Suprapubic skin (tissue), 4 donors: ENCODE data around the gene PLXNA2. TPM values are rescaled to one million over a fixed set of nuclear protein-coding genes. Genes with fewer than 3 reads are reported as not detected.

ENCODE experiments used
- DNase-seq, 2 donors: peaks; one replicate each; pipeline ENCODE4 v3.0.0-alpha.2; 2019; ENCODE audit warnings: low spot score in 2 of 2
- H3K27ac ChIP-seq: fragments of 200-600 bp; sonication (generic); one replicate; pipeline ENCODE4 v1.5.1; 2019
- H3K27me3 ChIP-seq: fragments of 200-600 bp; sonication (generic); one replicate; pipeline ENCODE4 v1.5.1; 2019
- H3K36me3 ChIP-seq: fragments of 200-600 bp; sonication (generic); one replicate; pipeline ENCODE4 v1.5.1; 2019
- H3K4me1 ChIP-seq: fragments of 200-600 bp; sonication (generic); one replicate; pipeline ENCODE4 v1.5.1; 2019
- H3K4me3 ChIP-seq: fragments of 200-600 bp; sonication (generic); one replicate; pipeline ENCODE4 v1.5.1; 2019; ENCODE audit warnings: mild to moderate bottlenecking
- H3K9me3 ChIP-seq: fragments of 200-600 bp; sonication (generic); one replicate; pipeline ENCODE4 v1.5.1; 2019
- EP300 ChIP-seq: sonication (generic); formaldehyde crosslinking; IDR thresholded peaks from one replicate; pipeline ENCODE4 v1.6.1; 2017; ENCODE audit warnings: antibody characterized with exemption
- POLR2A ChIP-seq, 2 donors: fragments of 450-650 bp; IDR thresholded peaks; one replicate each; pipeline ENCODE4 v1.6.1; 2017; ENCODE audit warnings: antibody characterized with exemption in 2 of 2, mild to moderate bottlenecking in 2 of 2, moderate library complexity in 2 of 2
- POLR2AphosphoS5 ChIP-seq, 3 donors: sonication (generic); formaldehyde crosslinking; IDR thresholded peaks; one replicate each; pipeline ENCODE4 v1.6.1; 2017; ENCODE audit warnings: antibody characterized with exemption in 3 of 3
- WGBS: methylation state at CpG from one replicate; pipeline ENCODE4 v1.1.5; 2018; 5-methylcytosine and 5-hydroxymethylcytosine counted together
- total RNA-seq, 4 donors: library from RNA; depleted of rRNA; stranded (reverse); fragments of >200 nt; gene quantifications; one replicate each; pipeline ENCODE4 v1.1.0, GENCODE V29; 2016
- TF ChIP-seq, protein P1 (sequence below), 2 donors: fragments of 200-600 bp in 1 of 2; fragments of 450-650 bp in 1 of 2; sonication (generic) in 1 of 2; IDR thresholded peaks; one replicate each; pipeline ENCODE4 v1.5.1; 2016 to 2019; ENCODE audit warnings: antibody characterized with exemption in 2 of 2, mild to moderate bottlenecking in 1 of 2, moderate library complexity in 1 of 2

The PLXNA2 gene
- total RNA-seq, 4 donors from 2014 or later: 35.3 to 53.9 (median 45.7) TPM

DNA sequence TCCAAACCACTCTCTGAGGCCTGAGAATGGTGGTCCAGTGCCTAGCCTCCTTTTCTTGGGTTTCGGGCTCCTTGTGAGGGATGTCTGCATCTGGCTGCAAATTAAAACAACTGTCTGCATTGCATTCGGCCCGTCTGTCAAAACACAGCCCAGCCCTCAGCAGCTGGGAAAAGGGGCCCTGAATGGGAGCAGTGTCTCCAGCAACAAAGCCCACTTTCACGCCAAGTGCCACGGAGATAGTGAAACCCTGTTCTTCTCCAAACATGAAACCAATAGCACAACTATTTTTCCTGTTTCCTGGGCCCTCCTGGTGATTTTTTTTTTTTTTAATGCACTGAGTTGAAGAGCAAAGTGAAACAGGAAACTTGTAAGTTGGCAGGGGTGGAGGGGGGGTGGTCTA lies 138.4 kb downstream of the PLXNA2 start:
- Histone ChIP-seq H3K9me3 (no peaks in the 10 kb centered on the region), H3K27me3 (no peaks in the 10 kb centered on the region), H3K4me1 (no peaks in the 10 kb centered on the region), H3K27ac (no peak overlapping the region), H3K36me3 (no peaks in the 10 kb centered on the region), H3K4me3 (no peak overlapping the region)
- no peak for DNase-seq
- WGBS: 91% methylated on average over 5 of the region's 5 CpGs
- TF ChIP-seq POLR2AphosphoS5 (IDR thresholded peaks at IDR 0.05): no peak
- TF ChIP-seq POLR2A (IDR thresholded peaks at IDR 0.05): no peak
- TF ChIP-seq, protein P1, sequence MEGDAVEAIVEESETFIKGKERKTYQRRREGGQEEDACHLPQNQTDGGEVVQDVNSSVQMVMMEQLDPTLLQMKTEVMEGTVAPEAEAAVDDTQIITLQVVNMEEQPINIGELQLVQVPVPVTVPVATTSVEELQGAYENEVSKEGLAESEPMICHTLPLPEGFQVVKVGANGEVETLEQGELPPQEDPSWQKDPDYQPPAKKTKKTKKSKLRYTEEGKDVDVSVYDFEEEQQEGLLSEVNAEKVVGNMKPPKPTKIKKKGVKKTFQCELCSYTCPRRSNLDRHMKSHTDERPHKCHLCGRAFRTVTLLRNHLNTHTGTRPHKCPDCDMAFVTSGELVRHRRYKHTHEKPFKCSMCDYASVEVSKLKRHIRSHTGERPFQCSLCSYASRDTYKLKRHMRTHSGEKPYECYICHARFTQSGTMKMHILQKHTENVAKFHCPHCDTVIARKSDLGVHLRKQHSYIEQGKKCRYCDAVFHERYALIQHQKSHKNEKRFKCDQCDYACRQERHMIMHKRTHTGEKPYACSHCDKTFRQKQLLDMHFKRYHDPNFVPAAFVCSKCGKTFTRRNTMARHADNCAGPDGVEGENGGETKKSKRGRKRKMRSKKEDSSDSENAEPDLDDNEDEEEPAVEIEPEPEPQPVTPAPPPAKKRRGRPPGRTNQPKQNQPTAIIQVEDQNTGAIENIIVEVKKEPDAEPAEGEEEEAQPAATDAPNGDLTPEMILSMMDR (IDR thresholded peaks at IDR 0.05): no peak
- no peak for TF ChIP-seq EP300

DNA sequence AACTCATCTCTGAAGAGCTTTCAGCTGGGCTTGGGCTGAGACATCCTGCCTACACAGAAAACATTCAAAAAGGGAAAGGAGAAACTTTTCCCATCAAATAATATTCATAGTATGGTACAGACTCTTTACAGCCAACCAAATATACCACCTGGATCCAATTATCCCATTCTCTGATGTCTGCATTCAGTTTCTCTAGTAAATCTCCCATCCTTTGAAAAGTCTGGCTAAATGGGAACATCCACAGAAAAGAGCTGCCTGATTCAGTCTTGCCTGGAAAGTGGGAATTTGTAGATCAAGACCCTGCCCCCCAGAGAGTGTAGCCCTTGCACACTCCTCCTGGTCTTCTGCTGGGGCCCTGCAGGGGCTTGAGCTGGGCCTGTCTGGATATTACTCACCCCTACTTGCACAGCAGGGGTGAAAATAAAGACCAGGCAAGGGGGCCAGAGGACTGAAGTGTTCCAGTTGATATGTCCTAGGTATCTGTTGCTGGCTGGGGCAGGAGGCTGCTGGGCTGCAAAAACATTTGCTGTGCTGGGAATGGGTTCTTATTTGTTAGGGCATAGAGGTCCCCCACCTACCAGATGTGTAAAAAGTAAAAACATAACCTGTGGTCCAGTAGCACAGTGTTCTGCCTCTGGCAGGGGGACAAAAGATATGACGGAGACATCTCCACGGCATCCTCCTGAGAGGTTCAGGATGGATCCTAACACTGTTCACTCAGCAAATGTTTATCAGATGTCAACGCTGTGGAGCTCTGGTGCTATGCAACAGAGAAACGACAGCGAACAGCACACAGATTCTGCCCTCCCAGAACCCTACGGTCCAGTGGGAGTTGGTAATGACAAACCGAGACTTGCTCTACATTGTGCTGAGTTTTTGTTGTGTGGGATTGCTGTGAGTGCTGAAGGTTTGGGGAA lies 140.3 kb downstream of the PLXNA2 start:
- no peak for DNase-seq
- WGBS: 89% methylated on average over 7 of the region's 7 CpGs

GRCh38 chr1:208101661-208102431 lies 142.3 kb downstream of the PLXNA2 start:
- Histone ChIP-seq H3K27ac (no peak overlapping the region), H3K4me1 (no peaks in the 10 kb centered on the region), H3K36me3 (peaks cover 3% of the 10 kb centered on the region), H3K9me3 (no peaks in the 10 kb centered on the region), H3K4me3 (no peak overlapping the region), H3K27me3 (no peaks in the 10 kb centered on the region)
- DNase-seq: no peak
- TF ChIP-seq POLR2AphosphoS5 (IDR thresholded peaks at IDR 0.05) (no peak), EP300 (no peak), POLR2A (IDR thresholded peaks at IDR 0.05) (no peak)
- TF ChIP-seq, protein P1 (IDR thresholded peaks at IDR 0.05): no peak
- 62% methylated on average over 11 of the region's 11 CpGs for WGBS

More for the DNA sequence above, 140.3 kb downstream of the PLXNA2 start:
- Histone ChIP-seq H3K4me3 (no peak overlapping the region), H3K36me3 (no peaks in the 10 kb centered on the region), H3K27me3 (no peaks in the 10 kb centered on the region), H3K27ac (no peak overlapping the region), H3K4me1 (no peaks in the 10 kb centered on the region), H3K9me3 (no peaks in the 10 kb centered on the region)
- TF ChIP-seq POLR2A (IDR thresholded peaks at IDR 0.05) (no peak), EP300 (no peak), POLR2AphosphoS5 (IDR thresholded peaks at IDR 0.05) (no peak)
- TF ChIP-seq, protein P1 (IDR thresholded peaks at IDR 0.05): no peak

- Histone ChIP-seq H3K9me3 (no peaks in the 10 kb centered on the region), H3K4me1 (no peaks in the 10 kb centered on the region), H3K4me3 (no peak overlapping the region), H3K27ac (no peak overlapping the region), H3K36me3 (peaks cover 12% of the 10 kb centered on the region), H3K27me3 (no peaks in the 10 kb centered on the region)
- TF ChIP-seq EP300 (no peak), POLR2AphosphoS5 (IDR thresholded peaks at IDR 0.05) (no peak), POLR2A (IDR thresholded peaks at IDR 0.05) (no peak)
- TF ChIP-seq, protein P1 (IDR thresholded peaks at IDR 0.05): no peak
- no peak for DNase-seq
- WGBS: 86% methylated on average over 5 of the region's 5 CpGs
These were observed 143.3 kb downstream of the PLXNA2 start for GRCh38 chr1:208100906-208101305.

- 71% methylated on average over 4 of the region's 4 CpGs for WGBS
- TF ChIP-seq POLR2AphosphoS5 (IDR thresholded peaks at IDR 0.05) (no peak), POLR2A (IDR thresholded peaks at IDR 0.05) (no peak), EP300 (no peak)
- TF ChIP-seq, protein P1 (IDR thresholded peaks at IDR 0.05): no peak
- Histone ChIP-seq H3K4me1 (no peaks in the 10 kb centered on the region), H3K27me3 (no peaks in the 10 kb centered on the region), H3K27ac (no peak overlapping the region), H3K4me3 (no peak overlapping the region), H3K9me3 (no peaks in the 10 kb centered on the region), H3K36me3 (peaks cover 20% of the 10 kb centered on the region)
- DNase-seq: no peak
These were observed 144.1 kb downstream of the PLXNA2 start for GRCh38 chr1:208100106-208100505.
